Measurements from ENCODE around the gene SATB2. TPM values are rescaled to one million over a fixed set of nuclear protein-coding genes. Genes with fewer than 3 reads are reported as not detected.

SATB2 gene
- total RNA-seq, 4 donors from 2014 or later = 2.2 to 6.6 (median 5.0) TPM

- intact Hi-C loops (cut with DNase I) = no loop called here
- H3K27me3 ChIP-seq = no peaks in the 10 kb centered on the region
Measured at GRCh38 chr2:199495147-199495546, 37.4 kb upstream of the SATB2 start.

GRCh38 chr2:199490049-199490448, 32.3 kb upstream of the SATB2 start:
- Histone ChIP-seq H3K4me3 (no peak overlapping the region), H3K27ac (replicated peaks in 1 of 4) (no peak overlapping the region), H3K36me3 (no peaks in the 10 kb centered on the region), H3K4me1 (no peaks in the 10 kb centered on the region), H3K27me3 (peaks cover 0 to 4% (median 0%) of the 10 kb centered on the region in 4 donors), H3K9me3 (no peaks in the 10 kb centered on the region)
- intact Hi-C loops (cut with DNase I) = no loop called here
- DNase-seq (ENCODE audit: extremely low spot score) = no peak
- TF ChIP-seq POLR2A (IDR thresholded peaks at IDR 0.05; ENCODE audit: low read depth) (no peak), EP300 (IDR thresholded peaks at IDR 0.05) (no peak), POLR2AphosphoS5 (IDR thresholded peaks at IDR 0.05) (no peak)
- 50% methylated on average over 5 of the region's 5 CpGs for WGBS

More at GRCh38 chr2:199495147-199495546, 37.4 kb upstream of the SATB2 start:
- 75% methylated on average over 4 of the region's 4 CpGs for WGBS
- no peak for DNase-seq (ENCODE audit: extremely low spot score)
- Histone ChIP-seq H3K4me1 (no peaks in the 10 kb centered on the region), H3K9me3 (no peaks in the 10 kb centered on the region), H3K4me3 (no peak overlapping the region), H3K36me3 (no peaks in the 10 kb centered on the region), H3K27ac (replicated peaks in 1 of 4) (no peak overlapping the region)
- TF ChIP-seq POLR2A (IDR thresholded peaks at IDR 0.05; ENCODE audit: low read depth) (no peak), EP300 (IDR thresholded peaks at IDR 0.05) (no peak), POLR2AphosphoS5 (IDR thresholded peaks at IDR 0.05) (no peak)
- TF ChIP-seq, protein P1, sequence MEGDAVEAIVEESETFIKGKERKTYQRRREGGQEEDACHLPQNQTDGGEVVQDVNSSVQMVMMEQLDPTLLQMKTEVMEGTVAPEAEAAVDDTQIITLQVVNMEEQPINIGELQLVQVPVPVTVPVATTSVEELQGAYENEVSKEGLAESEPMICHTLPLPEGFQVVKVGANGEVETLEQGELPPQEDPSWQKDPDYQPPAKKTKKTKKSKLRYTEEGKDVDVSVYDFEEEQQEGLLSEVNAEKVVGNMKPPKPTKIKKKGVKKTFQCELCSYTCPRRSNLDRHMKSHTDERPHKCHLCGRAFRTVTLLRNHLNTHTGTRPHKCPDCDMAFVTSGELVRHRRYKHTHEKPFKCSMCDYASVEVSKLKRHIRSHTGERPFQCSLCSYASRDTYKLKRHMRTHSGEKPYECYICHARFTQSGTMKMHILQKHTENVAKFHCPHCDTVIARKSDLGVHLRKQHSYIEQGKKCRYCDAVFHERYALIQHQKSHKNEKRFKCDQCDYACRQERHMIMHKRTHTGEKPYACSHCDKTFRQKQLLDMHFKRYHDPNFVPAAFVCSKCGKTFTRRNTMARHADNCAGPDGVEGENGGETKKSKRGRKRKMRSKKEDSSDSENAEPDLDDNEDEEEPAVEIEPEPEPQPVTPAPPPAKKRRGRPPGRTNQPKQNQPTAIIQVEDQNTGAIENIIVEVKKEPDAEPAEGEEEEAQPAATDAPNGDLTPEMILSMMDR (IDR thresholded peaks at IDR 0.05) = no peak

DNA sequence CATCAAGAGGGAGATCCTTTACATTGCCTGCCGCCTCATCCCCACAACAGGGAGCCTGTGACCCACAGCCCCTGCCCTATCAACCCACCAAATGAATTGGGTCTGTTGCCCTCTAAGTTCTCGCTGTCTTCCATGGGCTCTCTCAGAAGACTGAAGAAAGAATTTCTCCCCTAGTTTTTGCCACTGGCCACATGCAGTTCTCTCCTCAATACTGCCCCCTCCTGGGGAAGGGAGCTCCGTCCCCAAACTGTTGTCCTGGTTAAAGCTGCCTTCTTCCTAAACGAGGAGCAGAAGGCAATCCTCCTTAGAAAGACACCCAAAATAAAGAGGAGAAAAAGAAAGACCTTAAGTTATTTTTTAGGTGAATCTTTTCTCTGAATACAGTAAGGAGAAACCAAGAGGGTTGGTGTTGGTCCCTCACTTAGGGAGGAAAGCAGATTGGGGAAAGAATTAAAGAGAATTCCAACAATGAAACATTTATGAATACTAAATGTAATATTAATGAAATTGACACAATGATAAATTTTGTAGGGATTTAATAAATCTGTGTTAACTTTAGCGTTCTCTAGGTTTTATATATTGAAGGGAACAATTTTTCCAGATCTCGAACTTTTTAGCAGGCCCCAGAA, 31.1 kb upstream of the SATB2 start:
- peak; percentile 84 for DNase-seq (ENCODE audit: extremely low spot score)
- H3K27ac ChIP-seq (replicated peaks in 1 of 4) = no peak overlapping the region
- TF ChIP-seq POLR2A (IDR thresholded peaks at IDR 0.05; ENCODE audit: low read depth) = no peak
- TF ChIP-seq, protein P1 (IDR thresholded peaks at IDR 0.05) = peak in 2 of 3 experiments; percentile 18 to 55
- H3K4me3 ChIP-seq = no peak overlapping the region
- H3K27me3 ChIP-seq = peaks cover 0 to 14% (median 0%) of the 10 kb centered on the region in 4 donors
- H3K4me1 ChIP-seq = no peaks in the 10 kb centered on the region
- WGBS = 60% methylated on average over 6 of the region's 6 CpGs
- intact Hi-C loops (cut with DNase I) = no loop called here
- H3K36me3 ChIP-seq = no peaks in the 10 kb centered on the region
- no peaks in the 10 kb centered on the region for H3K9me3 ChIP-seq

- DNase-seq (ENCODE audit: extremely low spot score) = no peak
- intact Hi-C loops (cut with DNase I) = no loop called here
- H3K4me3 ChIP-seq = no peak overlapping the region
- TF ChIP-seq, protein P1 (IDR thresholded peaks at IDR 0.05) = peak; percentile 26 to 52 (median 32)
- no peak for TF ChIP-seq POLR2A (IDR thresholded peaks at IDR 0.05; ENCODE audit: low read depth)
- peaks cover 0 to 17% (median 0%) of the 10 kb centered on the region in 4 donors for H3K27me3 ChIP-seq
- no peak overlapping the region for H3K27ac ChIP-seq (replicated peaks in 1 of 4)
- whole genome bisulfite sequencing = 28% methylated on average over 5 of the region's 5 CpGs
- no peaks in the 10 kb centered on the region for H3K36me3 ChIP-seq
- no peaks in the 10 kb centered on the region for H3K9me3 ChIP-seq
- no peaks in the 10 kb centered on the region for H3K4me1 ChIP-seq
Measured at GRCh38 chr2:199485732-199486335, 28.1 kb upstream of the SATB2 start.

DNA sequence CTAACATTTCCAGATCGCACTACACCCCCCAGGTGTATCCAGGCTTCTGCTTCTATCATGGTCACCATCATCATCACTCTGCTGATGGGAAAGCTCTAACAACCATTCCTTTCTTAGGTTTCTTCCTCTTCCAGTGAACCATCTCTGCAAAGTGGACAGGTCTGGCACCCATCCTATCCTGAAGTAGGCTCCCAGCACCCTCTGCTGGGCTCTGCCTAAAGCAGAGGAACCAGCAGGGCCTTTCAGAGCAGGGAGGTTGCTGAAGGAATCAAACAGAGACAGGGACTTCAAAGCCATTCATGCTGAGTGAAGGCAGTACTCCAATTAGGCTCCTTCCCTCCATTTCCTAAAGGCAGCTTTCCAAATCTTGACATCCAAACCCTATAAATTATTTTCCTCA, 27.2 kb upstream of the SATB2 start:
- Histone ChIP-seq H3K9me3 (no peaks in the 10 kb centered on the region), H3K27me3 (peaks cover 0 to 17% (median 0%) of the 10 kb centered on the region in 4 donors)
- intact Hi-C loops (cut with DNase I) = no loop called here

More for the DNA sequence above, 27.2 kb upstream of the SATB2 start:
- Histone ChIP-seq H3K36me3 (no peaks in the 10 kb centered on the region), H3K4me1 (no peaks in the 10 kb centered on the region), H3K27ac (replicated peaks in 1 of 4) (no peak overlapping the region), H3K4me3 (no peak overlapping the region)
- DNase-seq (ENCODE audit: extremely low spot score) = no peak
- TF ChIP-seq EP300 (IDR thresholded peaks at IDR 0.05) = no peak
- TF ChIP-seq, protein P1 (IDR thresholded peaks at IDR 0.05) = no peak
- TF ChIP-seq POLR2A (IDR thresholded peaks at IDR 0.05; ENCODE audit: low read depth) = no peak
- no peak for TF ChIP-seq POLR2AphosphoS5 (IDR thresholded peaks at IDR 0.05)
- 100% methylated on average over 1 of the region's 1 CpG for WGBS

Data from esophagus muscularis mucosa (tissue), 4 donors.